Uterus (tissue), 4 donors: ENCODE data around the gene ADA. TPM values are rescaled to one million over a fixed set of nuclear protein-coding genes. Genes with fewer than 3 reads are reported as not detected.

Experiments
- DNase-seq, 2 donors: peaks; one replicate each; pipeline ENCODE4 v3.0.0-alpha.2; 2019 to 2020
- H3K27ac ChIP-seq, 2 donors: fragments of 200-600 bp; sonication (generic); 1 replicate in 1 of 2; 2 replicates in 1 of 2; pipeline ENCODE4 v1.5.1; 2016 to 2018
- H3K27me3 ChIP-seq, 2 donors: fragments of 200-600 bp; sonication (generic); one replicate each; pipeline ENCODE4 v1.5.1; 2018 to 2019; ENCODE audit warnings: control low read depth in 1 of 2
- H3K36me3 ChIP-seq, 2 donors: fragments of 200-600 bp; sonication (generic); one replicate each; pipeline ENCODE4 v1.5.1; 2019; ENCODE audit warnings: control low read depth in 1 of 2
- H3K4me1 ChIP-seq, 2 donors: fragments of 200-600 bp; sonication (generic); one replicate each; pipeline ENCODE4 v1.5.1; 2018 to 2019; ENCODE audit warnings: control low read depth in 1 of 2
- H3K4me3 ChIP-seq, 2 donors: fragments of 200-600 bp; sonication (generic); 1 replicate in 1 of 2; 2 replicates in 1 of 2; pipeline ENCODE4 v1.5.1; 2018 to 2019; ENCODE audit warnings: mild to moderate bottlenecking in 1 of 2
- H3K9me3 ChIP-seq, 2 donors: fragments of 200-600 bp; sonication (generic); one replicate each; pipeline ENCODE4 v1.5.1; 2019; ENCODE audit warnings: control low read depth in 1 of 2
- CTCF ChIP-seq, 4 experiments: fragments of 200-600 bp in 2 of 4; fragments of 450-650 bp in 2 of 4; sonication (generic) in 2 of 4; IDR thresholded peaks; one replicate each; pipeline ENCODE4 v1.5.1; 2016 to 2019; ENCODE audit warnings: antibody characterized with exemption in 4 of 4, mild to moderate bottlenecking in 2 of 4, moderate library complexity in 1 of 4
- POLR2A ChIP-seq, 2 donors: fragments of 450-650 bp; IDR thresholded peaks; one replicate each; pipeline ENCODE4 v1.6.1; 2016; ENCODE audit warnings: antibody characterized with exemption in 2 of 2, mild to moderate bottlenecking in 1 of 2, moderate library complexity in 1 of 2
- intact Hi-C: fragments of 100-400 bp; cut with DNase I; formaldehyde crosslinking; loops from one replicate; pipeline ENCODE4 v1.15.1; 2023; ENCODE audit warnings: low total_unique reads
- total RNA-seq, 4 donors: library from RNA; depleted of rRNA in 3 of 4; stranded (reverse); fragments of >200 nt in 3 of 4; gene quantifications; one replicate each; pipeline versions ENCODE4 v1.1.0 to v1.2.4, GENCODE V29; 2014 to 2023
- donor health status: DM: yes; HTN: yes; CAD: no.

Gene ADA
- total RNA-seq, 4 donors from 2014 or later: 0.59 to 11.0 (median 4.8) TPM

- intact Hi-C loops: no loop called here
- TF ChIP-seq POLR2A (IDR thresholded peaks at IDR 0.05) (no peak), CTCF (IDR thresholded peaks at IDR 0.05) (no peak)
- no peaks in the 10 kb centered on the region for H3K27me3 ChIP-seq
- H3K9me3 ChIP-seq: no peaks in the 10 kb centered on the region
- no peak overlapping the region for H3K4me3 ChIP-seq
- H3K4me1 ChIP-seq: no peaks in the 10 kb centered on the region
- DNase-seq: no peak
- H3K36me3 ChIP-seq: no peaks in the 10 kb centered on the region
- H3K27ac ChIP-seq: no peak overlapping the region
Observed at GRCh38 chr20:44625361-44625760, 26.1 kb downstream of the ADA start.

GRCh38 chr20:44624743-44625271 is 26.7 kb downstream of the ADA start:
- no peak for DNase-seq
- Histone ChIP-seq H3K9me3 (no peaks in the 10 kb centered on the region), H3K27me3 (no peaks in the 10 kb centered on the region), H3K4me3 (no peak overlapping the region), H3K4me1 (no peaks in the 10 kb centered on the region), H3K36me3 (no peaks in the 10 kb centered on the region), H3K27ac (no peak overlapping the region)
- no peak for TF ChIP-seq CTCF (IDR thresholded peaks at IDR 0.05)
- intact Hi-C loops: no loop called here

GRCh38 chr20:44624152-44624551 is 27.3 kb downstream of the ADA start:
- no peak overlapping the region for H3K27ac ChIP-seq
- no peaks in the 10 kb centered on the region for H3K4me1 ChIP-seq
- H3K4me3 ChIP-seq: no peak overlapping the region
- intact Hi-C loops: no loop called here
- H3K36me3 ChIP-seq: no peaks in the 10 kb centered on the region
- no peak for TF ChIP-seq POLR2A (IDR thresholded peaks at IDR 0.05)
- TF ChIP-seq CTCF (IDR thresholded peaks at IDR 0.05): no peak
- no peaks in the 10 kb centered on the region for H3K27me3 ChIP-seq
- no peak for DNase-seq
- H3K9me3 ChIP-seq: no peaks in the 10 kb centered on the region

GRCh38 chr20:44622501-44623270 is 28.8 kb downstream of the ADA start:
- TF ChIP-seq CTCF (IDR thresholded peaks at IDR 0.05) (no peak), POLR2A (IDR thresholded peaks at IDR 0.05) (no peak)
- H3K36me3 ChIP-seq: no peaks in the 10 kb centered on the region
- no peaks in the 10 kb centered on the region for H3K4me1 ChIP-seq
- intact Hi-C loops: no loop called here
- no peak overlapping the region for H3K4me3 ChIP-seq
- no peak for DNase-seq
- no peak overlapping the region for H3K27ac ChIP-seq
- no peaks in the 10 kb centered on the region for H3K27me3 ChIP-seq
- H3K9me3 ChIP-seq: no peaks in the 10 kb centered on the region

GRCh38 chr20:44621939-44622338 is 29.6 kb downstream of the ADA start:
- Histone ChIP-seq H3K36me3 (no peaks in the 10 kb centered on the region), H3K27me3 (no peaks in the 10 kb centered on the region), H3K4me3 (no peak overlapping the region), H3K4me1 (no peaks in the 10 kb centered on the region), H3K27ac (no peak overlapping the region), H3K9me3 (no peaks in the 10 kb centered on the region)
- TF ChIP-seq CTCF (IDR thresholded peaks at IDR 0.05): no peak
- no peak for TF ChIP-seq POLR2A (IDR thresholded peaks at IDR 0.05)
- DNase-seq: no peak
- intact Hi-C loops: no loop called here
